HT1080 (cell line): ENCODE measurements around the gene RPL38. TPM values are rescaled to one million over a fixed set of nuclear protein-coding genes. Genes with fewer than 3 reads are reported as not detected.

Source experiments
- DNase-seq: peaks from one replicate; pipeline ENCODE4 v3.0.0-alpha.2; 2015; ENCODE audit warnings: low read depth
- total RNA-seq: library from RNA; depleted of rRNA; stranded (reverse); fragments of >200 nt; shearing (Covaris generic); gene quantifications from 2 replicates; pipeline ENCODE4 v1.2.3, GENCODE V29; 2014; rRNA removed

RPL38 gene
- total RNA-seq, 1 experiment from 2014 or later, result 2,345 TPM

GRCh38 chr17:74245871-74246270 lies 42.4 kb downstream of the RPL38 start:
- DNase-seq, result no peak

- no peak for DNase-seq
Observed at GRCh38 chr17:74249590-74250270, 46.3 kb downstream of the RPL38 start.

GRCh38 chr17:74250324-74250995 lies 47.0 kb downstream of the RPL38 start:
- DNase-seq, result no peak

GRCh38 chr17:74251051-74251450 lies 47.6 kb downstream of the RPL38 start:
- DNase-seq, result no peak

GRCh38 chr17:74251569-74251968 lies 48.1 kb downstream of the RPL38 start:
- no peak for DNase-seq

GRCh38 chr17:74252211-74252610 lies 48.7 kb downstream of the RPL38 start:
- DNase-seq, result no peak

GRCh38 chr17:74253036-74253435 lies 49.6 kb downstream of the RPL38 start:
- no peak for DNase-seq

- DNase-seq, result no peak
Observed at GRCh38 chr17:74257311-74257710, 53.8 kb downstream of the RPL38 start.

GRCh38 chr17:74259667-74260524 lies 56.4 kb downstream of the RPL38 start:
- DNase-seq, result no peak

Other genes with a start within 250 kb of the RPL38 start
- 0.40 and 1.3 TPM in 2 replicates for gene TTYH2, start 9.9 kb downstream of the RPL38 start, total RNA-seq
- not detected in 2 replicates for gene DNAI2, start 70.6 kb downstream of the RPL38 start, total RNA-seq
- not detected in 2 replicates for gene KIF19, start 122.5 kb downstream of the RPL38 start, total RNA-seq
- not detected in 2 replicates for gene BTBD17, start 158.2 kb downstream of the RPL38 start, total RNA-seq
- not detected in 2 replicates for gene GPR142, start 163.8 kb downstream of the RPL38 start, total RNA-seq
- gene GPRC5C, start 228.4 kb downstream of the RPL38 start, total RNA-seq, result not detected in 2 replicates